Measurements from ENCODE around the gene PPIP5K2. TPM values are rescaled to one million over a fixed set of nuclear protein-coding genes. Genes with fewer than 3 reads are reported as not detected.

The PPIP5K2 gene
- total RNA-seq, 1 donor from 2014 or later, result 67.7 TPM

GRCh38 chr5:103127292-103127817, 7.3 kb downstream of the PPIP5K2 start:
- Mint-ChIP-seq H3K4me1 (ENCODE audit: low read depth, unreplicated experiment) (peaks cover 3% of the 10 kb centered on the region), H3K27me3 (ENCODE audit: low read depth, unreplicated experiment) (no peaks in the 10 kb centered on the region), H3K27ac (ENCODE audit: unreplicated experiment) (no peak overlapping the region), H3K9me3 (ENCODE audit: unreplicated experiment) (no peaks in the 10 kb centered on the region), H3K4me3 (ENCODE audit: unreplicated experiment) (no peak overlapping the region), H3K36me3 (ENCODE audit: low read depth, unreplicated experiment) (no peaks in the 10 kb centered on the region)
- peaks cover 7% of the 10 kb centered on the region for H4K20me1 ChIP-seq (ENCODE audit: insufficient read depth, low read length)
- H3K27me3 ChIP-seq (ENCODE audit: insufficient read depth, low read length), result no peaks in the 10 kb centered on the region
- H3K4me1 ChIP-seq (ENCODE audit: insufficient read depth, low read length), result no peaks in the 10 kb centered on the region
- H3K79me2 ChIP-seq (ENCODE audit: insufficient read depth, low read length), result peaks cover 68% of the 10 kb centered on the region
- H3K9ac ChIP-seq (ENCODE audit: low read length), result no peak overlapping the region
- no peaks in the 10 kb centered on the region for H3K9me3 ChIP-seq (ENCODE audit: insufficient read depth, low read depth, low read length)
- H3K36me3 ChIP-seq (ENCODE audit: insufficient read depth, low read length), result no peaks in the 10 kb centered on the region
- no peak overlapping the region for H3K27ac ChIP-seq (ENCODE audit: low read depth, low read length)
- H3K4me2 ChIP-seq (ENCODE audit: low read length), result no peak overlapping the region
- DNase-seq (ENCODE audit: low read depth) (no peak), FAIRE-seq (no peak)
- H2AFZ ChIP-seq (ENCODE audit: low read depth, low read length), result no peak overlapping the region
- TF ChIP-seq, protein P1, sequence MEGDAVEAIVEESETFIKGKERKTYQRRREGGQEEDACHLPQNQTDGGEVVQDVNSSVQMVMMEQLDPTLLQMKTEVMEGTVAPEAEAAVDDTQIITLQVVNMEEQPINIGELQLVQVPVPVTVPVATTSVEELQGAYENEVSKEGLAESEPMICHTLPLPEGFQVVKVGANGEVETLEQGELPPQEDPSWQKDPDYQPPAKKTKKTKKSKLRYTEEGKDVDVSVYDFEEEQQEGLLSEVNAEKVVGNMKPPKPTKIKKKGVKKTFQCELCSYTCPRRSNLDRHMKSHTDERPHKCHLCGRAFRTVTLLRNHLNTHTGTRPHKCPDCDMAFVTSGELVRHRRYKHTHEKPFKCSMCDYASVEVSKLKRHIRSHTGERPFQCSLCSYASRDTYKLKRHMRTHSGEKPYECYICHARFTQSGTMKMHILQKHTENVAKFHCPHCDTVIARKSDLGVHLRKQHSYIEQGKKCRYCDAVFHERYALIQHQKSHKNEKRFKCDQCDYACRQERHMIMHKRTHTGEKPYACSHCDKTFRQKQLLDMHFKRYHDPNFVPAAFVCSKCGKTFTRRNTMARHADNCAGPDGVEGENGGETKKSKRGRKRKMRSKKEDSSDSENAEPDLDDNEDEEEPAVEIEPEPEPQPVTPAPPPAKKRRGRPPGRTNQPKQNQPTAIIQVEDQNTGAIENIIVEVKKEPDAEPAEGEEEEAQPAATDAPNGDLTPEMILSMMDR (IDR thresholded peaks at IDR 0.05; ENCODE audit: insufficient read depth, low read depth, low read length), result no peak
- no peak overlapping the region for H3K4me3 ChIP-seq (ENCODE audit: insufficient read depth, low read depth, low read length)

DNA sequence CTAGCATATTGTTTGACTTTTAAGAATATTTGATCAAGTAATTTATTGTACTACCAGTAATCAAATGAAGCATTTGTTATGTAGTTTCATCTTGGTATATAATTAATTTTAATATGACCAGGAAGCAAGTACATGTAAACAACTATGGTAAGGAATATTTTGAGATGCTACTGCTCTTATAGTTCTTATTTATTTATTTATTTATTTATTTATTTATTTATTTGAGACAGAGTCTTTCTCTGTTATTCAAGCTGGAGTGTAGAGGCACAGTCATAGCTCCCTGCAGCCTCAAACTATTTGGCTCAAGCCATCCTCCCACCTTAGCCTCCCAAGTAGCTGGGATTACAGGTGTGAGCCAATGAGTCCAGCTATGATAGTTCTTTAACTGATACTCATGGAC, 8.1 kb downstream of the PPIP5K2 start:
- H3K27ac Mint-ChIP-seq (ENCODE audit: unreplicated experiment), result no peak overlapping the region
- no peaks in the 10 kb centered on the region for H3K4me1 ChIP-seq (ENCODE audit: insufficient read depth, low read length)
- TF ChIP-seq, protein P1 (IDR thresholded peaks at IDR 0.05; ENCODE audit: insufficient read depth, low read depth, low read length), result no peak
- no peak for TF ChIP-seq EZH2 (IDR thresholded peaks at IDR 0.05; ENCODE audit: insufficient read depth, low read length)
- no peak overlapping the region for H3K9ac ChIP-seq (ENCODE audit: low read length)
- no peaks in the 10 kb centered on the region for H3K36me3 ChIP-seq (ENCODE audit: insufficient read depth, low read length)
- no peaks in the 10 kb centered on the region for H3K27me3 ChIP-seq (ENCODE audit: insufficient read depth, low read length)
- DNase-seq (ENCODE audit: low read depth), result no peak
- no peak overlapping the region for H2AFZ ChIP-seq (ENCODE audit: low read depth, low read length)
- no peak overlapping the region for H3K4me3 Mint-ChIP-seq (ENCODE audit: unreplicated experiment)
- no peak overlapping the region for H3K27ac ChIP-seq (ENCODE audit: low read depth, low read length)
- peaks cover 7% of the 10 kb centered on the region for H4K20me1 ChIP-seq (ENCODE audit: insufficient read depth, low read length)
- H3K27me3 Mint-ChIP-seq (ENCODE audit: low read depth, unreplicated experiment), result no peaks in the 10 kb centered on the region
- no peaks in the 10 kb centered on the region for H3K4me1 Mint-ChIP-seq (ENCODE audit: low read depth, unreplicated experiment)
- no peaks in the 10 kb centered on the region for H3K36me3 Mint-ChIP-seq (ENCODE audit: low read depth, unreplicated experiment)
- no peak for FAIRE-seq
- H3K4me3 ChIP-seq (ENCODE audit: insufficient read depth, low read depth, low read length), result no peak overlapping the region
- H3K9me3 ChIP-seq (ENCODE audit: insufficient read depth, low read depth, low read length), result no peaks in the 10 kb centered on the region
- H3K9me3 Mint-ChIP-seq (ENCODE audit: unreplicated experiment), result no peaks in the 10 kb centered on the region
- no peak overlapping the region for H3K4me2 ChIP-seq (ENCODE audit: low read length)
- H3K79me2 ChIP-seq (ENCODE audit: insufficient read depth, low read length), result peaks cover 59% of the 10 kb centered on the region

- FAIRE-seq (no peak), DNase-seq (ENCODE audit: low read depth) (no peak)
- Mint-ChIP-seq H3K9me3 (ENCODE audit: unreplicated experiment) (no peaks in the 10 kb centered on the region), H3K4me1 (ENCODE audit: low read depth, unreplicated experiment) (no peaks in the 10 kb centered on the region), H3K4me3 (ENCODE audit: unreplicated experiment) (no peak overlapping the region), H3K27ac (ENCODE audit: unreplicated experiment) (no peak overlapping the region), H3K36me3 (ENCODE audit: low read depth, unreplicated experiment) (peaks cover 2% of the 10 kb centered on the region), H3K27me3 (ENCODE audit: low read depth, unreplicated experiment) (no peaks in the 10 kb centered on the region)
- Histone ChIP-seq H3K27me3 (ENCODE audit: insufficient read depth, low read length) (no peaks in the 10 kb centered on the region), H3K36me3 (ENCODE audit: insufficient read depth, low read length) (peaks cover 5% of the 10 kb centered on the region), H3K4me3 (ENCODE audit: insufficient read depth, low read depth, low read length) (no peak overlapping the region), H3K79me2 (ENCODE audit: insufficient read depth, low read length) (peaks cover 20% of the 10 kb centered on the region), H2AFZ (ENCODE audit: low read depth, low read length) (no peak overlapping the region), H3K27ac (ENCODE audit: low read depth, low read length) (no peak overlapping the region), H3K4me1 (ENCODE audit: insufficient read depth, low read length) (no peaks in the 10 kb centered on the region), H3K9ac (ENCODE audit: low read length) (no peak overlapping the region), H3K4me2 (ENCODE audit: low read length) (no peak overlapping the region), H4K20me1 (ENCODE audit: insufficient read depth, low read length) (peaks cover 4% of the 10 kb centered on the region), H3K9me3 (ENCODE audit: insufficient read depth, low read depth, low read length) (no peaks in the 10 kb centered on the region)
- TF ChIP-seq, protein P1 (IDR thresholded peaks at IDR 0.05; ENCODE audit: insufficient read depth, low read depth, low read length), result no peak
- no peak for TF ChIP-seq EZH2 (IDR thresholded peaks at IDR 0.05; ENCODE audit: insufficient read depth, low read length)
Observed at GRCh38 chr5:103132684-103133083, 12.6 kb downstream of the PPIP5K2 start.

All from astrocyte (in vitro differentiated cells and primary cell).